ENCODE data around the gene SLC12A9. TPM values are rescaled to one million over a fixed set of nuclear protein-coding genes. Genes with fewer than 3 reads are reported as not detected.

The SLC12A9 gene
- total RNA-seq, 1 experiment from 2014 or later = 24.6 TPM

GRCh38 chr7:100818366-100818765, 34.1 kb upstream of the SLC12A9 start:
- Histone ChIP-seq H2AFZ (ENCODE audit: low read depth, low read length, poor library complexity, severe bottlenecking) (no peak overlapping the region), H4K20me1 (ENCODE audit: insufficient read depth) (no peaks in the 10 kb centered on the region), H3K4me3 (replicated peaks in 1 of 2; ENCODE audit: low read depth in 1 of 2, low read length in 2 of 2) (no peak overlapping the region), H3K9me2 (ENCODE audit: insufficient read depth) (no peaks in the 10 kb centered on the region), H3K4me1 (ENCODE audit: control insufficient read depth in 1 of 2, insufficient read depth in 2 of 2, low read length in 2 of 2) (no peaks in the 10 kb centered on the region), H3K9ac (ENCODE audit: low read length) (no peak overlapping the region), H3K36me3 (ENCODE audit: control insufficient read depth in 1 of 2, insufficient read depth in 2 of 2, low read length in 2 of 2) (peaks cover 30 to 40% of the 10 kb centered on the region in 2 experiments; a peak in 3 of 4 replicates), H3K27ac (ENCODE audit: low read depth, low read length) (no peak overlapping the region), H3K79me2 (ENCODE audit: insufficient read depth, low read length) (no peaks in the 10 kb centered on the region; the same call in 1 of the 2 replicates), H3K4me2 (ENCODE audit: low read length) (no peak overlapping the region), H3K27me3 (ENCODE audit: insufficient read depth, low read length) (no peaks in the 10 kb centered on the region), H3K9me3 (ENCODE audit: control insufficient read depth in 1 of 2, insufficient read depth in 1 of 2, low read depth in 1 of 2, low read length in 2 of 2) (no peaks in the 10 kb centered on the region)
- ChIA-PET RAD21 (ENCODE audit: low non-redundant PET in 1 of 2, low total read pairs in 2 of 2, uncharacterized antibody in 2 of 2, unreplicated experiment in 2 of 2) (no interaction called here), CTCF (no interaction called here), POLR2A (no interaction called here)
- TF ChIP-seq CBX3 (IDR thresholded peaks at IDR 0.05; ENCODE audit: low read depth) (no peak), RAD21 (IDR thresholded peaks at IDR 0.05; ENCODE audit: low read depth) (no peak), CEBPB (IDR thresholded peaks at IDR 0.05; ENCODE audit: low read depth) (no peak), FOSL1 (IDR thresholded peaks at IDR 0.05; ENCODE audit: low read depth) (no peak), SP1 (IDR thresholded peaks at IDR 0.05; ENCODE audit: low read depth) (no peak), EGR1 (IDR thresholded peaks at IDR 0.05; ENCODE audit: low read depth) (no peak)
- DNase-seq (ENCODE audit: low read depth, low spot score) = no peak
- ATAC-seq = no peak
- BruUV-seq (replicated peaks) = no TSS peak
- intact Hi-C loops (cut with micrococcal nuclease) = no loop called here

- Histone ChIP-seq H3K79me2 (ENCODE audit: insufficient read depth, low read length) (peaks cover 2% of the 10 kb centered on the region; the same call in 1 of the 2 replicates), H3K9me2 (ENCODE audit: insufficient read depth) (no peaks in the 10 kb centered on the region), H3K4me3 (replicated peaks in 1 of 2; ENCODE audit: low read depth in 1 of 2, low read length in 2 of 2) (no peak overlapping the region), H3K27me3 (ENCODE audit: insufficient read depth, low read length) (no peaks in the 10 kb centered on the region), H3K36me3 (ENCODE audit: control insufficient read depth in 1 of 2, insufficient read depth in 2 of 2, low read length in 2 of 2) (peaks cover 34 to 37% of the 10 kb centered on the region in 2 experiments; a peak in 3 of 4 replicates), H2AFZ (ENCODE audit: low read depth, low read length, poor library complexity, severe bottlenecking) (no peak overlapping the region), H4K20me1 (ENCODE audit: insufficient read depth) (no peaks in the 10 kb centered on the region), H3K4me1 (ENCODE audit: control insufficient read depth in 1 of 2, insufficient read depth in 2 of 2, low read length in 2 of 2) (no peaks in the 10 kb centered on the region), H3K9me3 (ENCODE audit: control insufficient read depth in 1 of 2, insufficient read depth in 1 of 2, low read depth in 1 of 2, low read length in 2 of 2) (no peaks in the 10 kb centered on the region), H3K4me2 (ENCODE audit: low read length) (no peak overlapping the region), H3K9ac (ENCODE audit: low read length) (no peak overlapping the region), H3K27ac (ENCODE audit: low read depth, low read length) (no peak overlapping the region)
- ATAC-seq (no peak), DNase-seq (ENCODE audit: low read depth, low spot score) (no peak)
- intact Hi-C loops (cut with micrococcal nuclease) = no loop called here
- no TSS peak for BruUV-seq (replicated peaks)
- ChIA-PET CTCF (no interaction called here), RAD21 (ENCODE audit: low non-redundant PET in 1 of 2, low total read pairs in 2 of 2, uncharacterized antibody in 2 of 2, unreplicated experiment in 2 of 2) (no interaction called here), POLR2A (no interaction called here)
- TF ChIP-seq ELF1 (IDR thresholded peaks at IDR 0.05; ENCODE audit: borderline replicate concordance, low read depth) (no peak), SP1 (IDR thresholded peaks at IDR 0.05; ENCODE audit: low read depth) (no peak), CEBPB (IDR thresholded peaks at IDR 0.05; ENCODE audit: low read depth) (no peak), FOSL1 (IDR thresholded peaks at IDR 0.05; ENCODE audit: low read depth) (no peak), MAX (IDR thresholded peaks at IDR 0.05) (no peak), SRF (IDR thresholded peaks at IDR 0.05; ENCODE audit: low read depth) (no peak), JUND (IDR thresholded peaks at IDR 0.05) (no peak), ZNF274 (IDR thresholded peaks at IDR 0.05; ENCODE audit: low read depth, low read length) (no peak), RAD21 (IDR thresholded peaks at IDR 0.05; ENCODE audit: low read depth) (no peak), ZFX (IDR thresholded peaks at IDR 0.05) (no peak), CBX3 (IDR thresholded peaks at IDR 0.05; ENCODE audit: low read depth) (no peak), TCF7L2 (IDR thresholded peaks at IDR 0.05; ENCODE audit: borderline replicate concordance, extremely low read depth, insufficient read depth, insufficient read length) (no peak), EZH2 (IDR thresholded peaks at IDR 0.05) (no peak), EZH2phosphoT487 (IDR thresholded peaks at IDR 0.05; ENCODE audit: borderline replicate concordance) (no peak), SIN3A (IDR thresholded peaks at IDR 0.05; ENCODE audit: low read depth) (no peak)
- TF ChIP-seq, protein P1, sequence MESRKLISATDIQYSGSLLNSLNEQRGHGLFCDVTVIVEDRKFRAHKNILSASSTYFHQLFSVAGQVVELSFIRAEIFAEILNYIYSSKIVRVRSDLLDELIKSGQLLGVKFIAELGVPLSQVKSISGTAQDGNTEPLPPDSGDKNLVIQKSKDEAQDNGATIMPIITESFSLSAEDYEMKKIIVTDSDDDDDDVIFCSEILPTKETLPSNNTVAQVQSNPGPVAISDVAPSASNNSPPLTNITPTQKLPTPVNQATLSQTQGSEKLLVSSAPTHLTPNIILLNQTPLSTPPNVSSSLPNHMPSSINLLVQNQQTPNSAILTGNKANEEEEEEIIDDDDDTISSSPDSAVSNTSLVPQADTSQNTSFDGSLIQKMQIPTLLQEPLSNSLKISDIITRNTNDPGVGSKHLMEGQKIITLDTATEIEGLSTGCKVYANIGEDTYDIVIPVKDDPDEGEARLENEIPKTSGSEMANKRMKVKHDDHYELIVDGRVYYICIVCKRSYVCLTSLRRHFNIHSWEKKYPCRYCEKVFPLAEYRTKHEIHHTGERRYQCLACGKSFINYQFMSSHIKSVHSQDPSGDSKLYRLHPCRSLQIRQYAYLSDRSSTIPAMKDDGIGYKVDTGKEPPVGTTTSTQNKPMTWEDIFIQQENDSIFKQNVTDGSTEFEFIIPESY (IDR thresholded peaks at IDR 0.05; ENCODE audit: extremely low read depth, insufficient replicate concordance, low read length) = no peak
Measured at GRCh38 chr7:100818825-100819224, 33.7 kb upstream of the SLC12A9 start.
